ENCODE results near the gene NECAB2. TPM values are rescaled to one million over a fixed set of nuclear protein-coding genes. Genes with fewer than 3 reads are reported as not detected.

Gene NECAB2
- polyA plus RNA-seq, 1 donor (not counting 4 experiments of a cell fraction or from before 2014, with no cell fraction given), result not detected

GRCh38 chr16:84036982-84037425 lies 69.0 kb downstream of the NECAB2 start:
- dilution Hi-C loops (cut with MboI; ENCODE audit: extremely low pct_ligation_motif_present, low sequenced_read_pairs), result no loop called here

GRCh38 chr16:84038469-84038868 lies 70.4 kb downstream of the NECAB2 start:
- Histone ChIP-seq H2AFZ (ENCODE audit: control insufficient read depth, low read length) (no peak overlapping the region), H4K20me1 (ENCODE audit: control insufficient read depth, extremely low read depth, insufficient read depth, low read length) (no peaks in the 10 kb centered on the region), H3K9me3 (ENCODE audit: control insufficient read depth, low read depth, low read length) (peaks cover 3% of the 10 kb centered on the region), H3K9ac (ENCODE audit: control insufficient read depth, extremely low read depth, insufficient read depth, low read length) (no peak overlapping the region), H3K4me3 (ENCODE audit: control insufficient read depth in 2 of 3, extremely low read depth in 1 of 3, insufficient read depth in 2 of 3, low read depth in 1 of 3, low read length in 3 of 3) (no peak overlapping the region), H3K27me3 (ENCODE audit: control insufficient read depth, extremely low read depth, insufficient read depth, low read length) (peaks cover 44% of the 10 kb centered on the region), H3K79me2 (ENCODE audit: control insufficient read depth, insufficient read depth, low read length) (no peaks in the 10 kb centered on the region), H3K9me1 (ENCODE audit: control insufficient read depth, extremely low read depth, insufficient read depth, low read length) (no peaks in the 10 kb centered on the region), H3K27ac (ENCODE audit: control insufficient read depth, insufficient read depth, low read length) (no peak overlapping the region), H3K36me3 (ENCODE audit: control insufficient read depth in 2 of 2, extremely low read depth in 1 of 2, insufficient read depth in 2 of 2, low read length in 2 of 2) (no peaks in the 10 kb centered on the region), H3K4me2 (ENCODE audit: control insufficient read depth, extremely low read depth, insufficient read depth, low read depth, low read length) (no peak overlapping the region), H3K4me1 (ENCODE audit: control insufficient read depth, extremely low read depth, insufficient read depth, low read length) (no peaks in the 10 kb centered on the region)
- no peak for TF ChIP-seq CTCF (optimal IDR thresholded peaks at IDR 0.05 in 1 of 3, IDR thresholded peaks at IDR 0.05 in 1 of 3, conservative IDR thresholded peaks at IDR 0.05 in 1 of 3; ENCODE audit: extremely low read depth in 1 of 3, insufficient read depth in 2 of 3, low read length in 3 of 3)
- no peak for TF ChIP-seq EZH2 (IDR thresholded peaks at IDR 0.05; ENCODE audit: low read length)
- no peak for DNase-seq (ENCODE audit: low read depth, low spot score)
- FAIRE-seq, result no peak
- dilution Hi-C loops (cut with MboI; ENCODE audit: extremely low pct_ligation_motif_present, low sequenced_read_pairs), result no loop called here

More at GRCh38 chr16:84036982-84037425, 69.0 kb downstream of the NECAB2 start:
- H3K9me1 ChIP-seq (ENCODE audit: control insufficient read depth, extremely low read depth, insufficient read depth, low read length), result no peaks in the 10 kb centered on the region
- no peaks in the 10 kb centered on the region for H3K36me3 ChIP-seq (ENCODE audit: control insufficient read depth in 2 of 2, extremely low read depth in 1 of 2, insufficient read depth in 2 of 2, low read length in 2 of 2)
- no peak overlapping the region for H3K4me2 ChIP-seq (ENCODE audit: control insufficient read depth, extremely low read depth, insufficient read depth, low read depth, low read length)
- TF ChIP-seq EZH2 (IDR thresholded peaks at IDR 0.05; ENCODE audit: low read length), result no peak
- TF ChIP-seq CTCF (optimal IDR thresholded peaks at IDR 0.05 in 1 of 3, IDR thresholded peaks at IDR 0.05 in 1 of 3, conservative IDR thresholded peaks at IDR 0.05 in 1 of 3; ENCODE audit: extremely low read depth in 1 of 3, insufficient read depth in 2 of 3, low read length in 3 of 3), result no peak
- H3K4me1 ChIP-seq (ENCODE audit: control insufficient read depth, extremely low read depth, insufficient read depth, low read length), result no peaks in the 10 kb centered on the region
- H2AFZ ChIP-seq (ENCODE audit: control insufficient read depth, low read length), result no peak overlapping the region
- no peak overlapping the region for H3K9ac ChIP-seq (ENCODE audit: control insufficient read depth, extremely low read depth, insufficient read depth, low read length)
- H3K27me3 ChIP-seq (ENCODE audit: control insufficient read depth, extremely low read depth, insufficient read depth, low read length), result peaks cover 29% of the 10 kb centered on the region
- peaks cover 3% of the 10 kb centered on the region for H3K9me3 ChIP-seq (ENCODE audit: control insufficient read depth, low read depth, low read length)
- H3K27ac ChIP-seq (ENCODE audit: control insufficient read depth, insufficient read depth, low read length), result no peak overlapping the region
- no peak overlapping the region for H3K4me3 ChIP-seq (ENCODE audit: control insufficient read depth in 2 of 3, extremely low read depth in 1 of 3, insufficient read depth in 2 of 3, low read depth in 1 of 3, low read length in 3 of 3)
- FAIRE-seq (no peak), DNase-seq (ENCODE audit: low read depth, low spot score) (no peak)
- H4K20me1 ChIP-seq (ENCODE audit: control insufficient read depth, extremely low read depth, insufficient read depth, low read length), result no peaks in the 10 kb centered on the region
- no peaks in the 10 kb centered on the region for H3K79me2 ChIP-seq (ENCODE audit: control insufficient read depth, insufficient read depth, low read length)

All from keratinocyte (primary cell).